ENCODE results near the gene FAM193B. TPM values are rescaled to one million over a fixed set of nuclear protein-coding genes. Genes with fewer than 3 reads are reported as not detected.
A peak's percentile ranks its signal among the peaks of the same experiment; 100 is the strongest.

The FAM193B gene
- total RNA-seq, 1 donor from 2014 or later = 79.1 TPM

GRCh38 chr5:177514541-177514940 is 39.8 kb downstream of the FAM193B start:
- Mint-ChIP-seq H3K27me3 (ENCODE audit: low read depth) (no peaks in the 10 kb centered on the region), H3K36me3 (ENCODE audit: low read depth) (peaks cover 23% of the 10 kb centered on the region), H3K27ac (ENCODE audit: unreplicated experiment) (no peak overlapping the region), H3K9me3 (ENCODE audit: low read depth) (no peaks in the 10 kb centered on the region), H3K4me3 (ENCODE audit: unreplicated experiment) (peak overlapping the region; percentile 90), H3K4me1 (ENCODE audit: low read depth) (peaks cover 34% of the 10 kb centered on the region)
- no peak for TF ChIP-seq CTCF (IDR thresholded peaks at IDR 0.05)
- DNase-seq (ENCODE audit: low spot score) = no peak

- Mint-ChIP-seq H3K4me1 (ENCODE audit: low read depth) (peaks cover 26% of the 10 kb centered on the region), H3K9me3 (ENCODE audit: low read depth) (no peaks in the 10 kb centered on the region), H3K36me3 (ENCODE audit: low read depth) (peaks cover 22% of the 10 kb centered on the region), H3K4me3 (ENCODE audit: unreplicated experiment) (no peak overlapping the region), H3K27me3 (ENCODE audit: low read depth) (no peaks in the 10 kb centered on the region), H3K27ac (ENCODE audit: unreplicated experiment) (no peak overlapping the region)
- TF ChIP-seq CTCF (IDR thresholded peaks at IDR 0.05) = no peak
- no peak for DNase-seq (ENCODE audit: low spot score)
These were observed 40.9 kb downstream of the FAM193B start for GRCh38 chr5:177513500-177513899.

- Mint-ChIP-seq H3K4me1 (ENCODE audit: low read depth) (peaks cover 26% of the 10 kb centered on the region), H3K27ac (ENCODE audit: unreplicated experiment) (no peak overlapping the region), H3K9me3 (ENCODE audit: low read depth) (no peaks in the 10 kb centered on the region), H3K4me3 (ENCODE audit: unreplicated experiment) (no peak overlapping the region), H3K27me3 (ENCODE audit: low read depth) (no peaks in the 10 kb centered on the region), H3K36me3 (ENCODE audit: low read depth) (peaks cover 23% of the 10 kb centered on the region)
- TF ChIP-seq CTCF (IDR thresholded peaks at IDR 0.05) = no peak
- no peak for DNase-seq (ENCODE audit: low spot score)
These were observed 41.5 kb downstream of the FAM193B start for GRCh38 chr5:177512736-177513380.

GRCh38 chr5:177511796-177512675 is 42.3 kb downstream of the FAM193B start:
- H3K4me1 Mint-ChIP-seq (ENCODE audit: low read depth) = peaks cover 22% of the 10 kb centered on the region
- no peak overlapping the region for H3K27ac Mint-ChIP-seq (ENCODE audit: unreplicated experiment)
- H3K27me3 Mint-ChIP-seq (ENCODE audit: low read depth) = no peaks in the 10 kb centered on the region
- no peak for TF ChIP-seq CTCF (IDR thresholded peaks at IDR 0.05)
- no peak overlapping the region for H3K4me3 Mint-ChIP-seq (ENCODE audit: unreplicated experiment)
- H3K36me3 Mint-ChIP-seq (ENCODE audit: low read depth) = peaks cover 27% of the 10 kb centered on the region
- no peaks in the 10 kb centered on the region for H3K9me3 Mint-ChIP-seq (ENCODE audit: low read depth)
- DNase-seq (ENCODE audit: low spot score) = peak; percentile 88

GRCh38 chr5:177511181-177511580 is 43.2 kb downstream of the FAM193B start:
- H3K4me1 Mint-ChIP-seq (ENCODE audit: low read depth) = peaks cover 15% of the 10 kb centered on the region
- no peak for DNase-seq (ENCODE audit: low spot score)
- peak overlapping the region; percentile 22 for H3K27ac Mint-ChIP-seq (ENCODE audit: unreplicated experiment)
- TF ChIP-seq CTCF (IDR thresholded peaks at IDR 0.05) = no peak
- no peaks in the 10 kb centered on the region for H3K27me3 Mint-ChIP-seq (ENCODE audit: low read depth)
- H3K9me3 Mint-ChIP-seq (ENCODE audit: low read depth) = no peaks in the 10 kb centered on the region
- H3K36me3 Mint-ChIP-seq (ENCODE audit: low read depth) = peaks cover 26% of the 10 kb centered on the region
- H3K4me3 Mint-ChIP-seq (ENCODE audit: unreplicated experiment) = no peak overlapping the region
